A375 (cell line): ENCODE results near the gene DBR1. TPM values are rescaled to one million over a fixed set of nuclear protein-coding genes. Genes with fewer than 3 reads are reported as not detected.

Experiments
- total RNA-seq: library from RNA; depleted of rRNA; stranded (reverse); fragments of >200 nt; shearing (Covaris generic); gene quantifications from 2 replicates; pipeline ENCODE4 v1.2.3, GENCODE V29; 2014; rRNA removed

Gene DBR1, protein sequence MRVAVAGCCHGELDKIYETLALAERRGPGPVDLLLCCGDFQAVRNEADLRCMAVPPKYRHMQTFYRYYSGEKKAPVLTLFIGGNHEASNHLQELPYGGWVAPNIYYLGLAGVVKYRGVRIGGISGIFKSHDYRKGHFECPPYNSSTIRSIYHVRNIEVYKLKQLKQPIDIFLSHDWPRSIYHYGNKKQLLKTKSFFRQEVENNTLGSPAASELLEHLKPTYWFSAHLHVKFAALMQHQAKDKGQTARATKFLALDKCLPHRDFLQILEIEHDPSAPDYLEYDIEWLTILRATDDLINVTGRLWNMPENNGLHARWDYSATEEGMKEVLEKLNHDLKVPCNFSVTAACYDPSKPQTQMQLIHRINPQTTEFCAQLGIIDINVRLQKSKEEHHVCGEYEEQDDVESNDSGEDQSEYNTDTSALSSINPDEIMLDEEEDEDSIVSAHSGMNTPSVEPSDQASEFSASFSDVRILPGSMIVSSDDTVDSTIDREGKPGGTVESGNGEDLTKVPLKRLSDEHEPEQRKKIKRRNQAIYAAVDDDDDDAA
- total RNA-seq, result 15.9 and 16.2 TPM in 2 replicates

DNA sequence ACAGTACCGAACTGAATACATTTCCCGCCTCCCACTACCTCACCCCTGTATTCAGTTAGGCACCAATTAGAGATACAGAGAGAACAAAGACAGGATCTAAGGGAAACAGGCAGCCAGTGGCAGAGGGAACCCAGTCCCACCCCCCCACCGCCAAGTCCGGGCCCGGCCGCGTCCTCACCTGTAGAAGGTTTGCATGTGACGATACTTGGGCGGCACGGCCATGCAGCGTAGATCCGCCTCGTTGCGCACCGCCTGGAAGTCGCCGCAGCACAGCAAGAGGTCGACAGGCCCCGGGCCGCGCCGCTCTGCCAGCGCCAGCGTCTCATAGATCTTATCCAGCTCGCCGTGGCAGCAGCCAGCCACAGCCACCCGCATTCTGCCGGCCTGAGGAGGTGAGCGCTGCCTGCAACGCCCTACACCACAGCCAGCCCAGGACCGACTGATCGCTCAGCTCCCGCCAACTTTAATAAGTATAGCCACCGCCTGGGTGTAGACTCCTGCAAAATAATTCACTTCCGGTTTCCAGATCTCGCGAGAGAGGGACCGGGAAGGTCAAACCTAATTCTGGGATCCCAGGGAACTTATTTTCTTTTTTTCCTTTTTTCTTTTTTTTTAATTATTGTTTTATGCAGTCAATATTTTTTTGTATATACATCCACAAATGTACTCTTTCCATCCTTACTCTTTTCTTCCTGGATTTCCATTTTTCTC is at the start of gene DBR1:
DBR1 (minus strand) TSS at position 501 of the 711 bp plus-strand sequence; CDS start at position 375, 126 bp downstream.

DNA sequence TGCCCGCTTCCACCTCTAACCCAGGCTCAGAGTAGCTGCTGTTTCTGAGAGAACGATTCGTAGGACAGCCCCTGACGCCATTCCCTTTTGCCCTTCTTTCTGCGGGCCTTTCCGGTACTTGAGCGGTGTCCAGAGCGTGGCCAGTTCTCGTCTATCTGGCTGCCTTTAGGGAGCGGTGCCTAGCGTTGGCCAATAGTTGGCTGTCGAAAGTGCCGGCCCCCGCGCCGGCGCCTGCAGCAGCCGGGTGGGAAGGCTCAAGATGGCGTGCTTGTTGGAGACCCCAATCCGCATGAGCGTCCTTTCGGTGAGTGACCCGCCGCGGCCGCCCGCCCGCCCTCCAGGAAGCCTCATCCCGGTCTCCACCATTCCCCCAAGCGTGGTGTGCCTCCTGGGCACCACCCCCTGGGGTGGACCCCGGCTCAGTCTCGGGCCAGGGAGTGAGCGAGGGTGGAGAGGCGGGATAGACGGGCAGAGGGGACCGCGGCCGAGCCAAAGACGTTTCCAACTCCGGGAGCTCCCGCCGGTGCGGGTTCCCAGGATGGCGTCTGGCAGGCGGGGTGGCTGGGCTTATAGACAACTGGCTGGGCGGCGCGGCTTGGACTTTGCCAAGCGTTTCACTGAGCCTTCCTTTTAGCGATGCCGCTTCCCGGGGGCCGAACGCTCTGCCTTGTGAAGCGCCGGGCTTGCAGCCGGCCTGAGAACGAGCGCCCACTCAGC is 12.7 kb upstream of the DBR1 start, which contains the start of gene ARMC8:
ARMC8 (plus strand) TSS at position 6 of the 717 bp plus-strand sequence; CDS start at position 260, 254 bp downstream.

DNA sequence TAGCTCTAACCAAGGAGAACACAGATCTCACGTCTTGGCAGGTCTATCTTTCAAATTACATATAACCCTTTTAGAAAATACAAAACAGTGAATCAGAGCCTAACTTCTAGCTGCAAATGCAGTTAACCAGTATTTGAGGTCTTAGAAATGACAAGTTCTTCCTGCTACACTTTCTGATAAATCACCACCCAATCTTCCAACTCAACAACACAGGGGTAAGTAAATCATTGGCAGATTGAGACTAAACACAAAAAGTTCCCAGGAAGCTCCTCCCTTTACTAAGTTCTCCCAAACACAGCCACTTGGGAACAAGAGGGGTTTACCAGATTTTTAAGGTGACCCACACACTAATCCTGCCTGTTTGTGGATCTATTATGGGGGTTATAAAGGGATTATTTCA is 42.5 kb downstream of the DBR1 start, which contains the start of gene A4GNT:
A4GNT (minus strand) TSS at position 152 of the 400 bp plus-strand sequence. CDS start 1,134 bp downstream, outside the sequence.

DNA sequence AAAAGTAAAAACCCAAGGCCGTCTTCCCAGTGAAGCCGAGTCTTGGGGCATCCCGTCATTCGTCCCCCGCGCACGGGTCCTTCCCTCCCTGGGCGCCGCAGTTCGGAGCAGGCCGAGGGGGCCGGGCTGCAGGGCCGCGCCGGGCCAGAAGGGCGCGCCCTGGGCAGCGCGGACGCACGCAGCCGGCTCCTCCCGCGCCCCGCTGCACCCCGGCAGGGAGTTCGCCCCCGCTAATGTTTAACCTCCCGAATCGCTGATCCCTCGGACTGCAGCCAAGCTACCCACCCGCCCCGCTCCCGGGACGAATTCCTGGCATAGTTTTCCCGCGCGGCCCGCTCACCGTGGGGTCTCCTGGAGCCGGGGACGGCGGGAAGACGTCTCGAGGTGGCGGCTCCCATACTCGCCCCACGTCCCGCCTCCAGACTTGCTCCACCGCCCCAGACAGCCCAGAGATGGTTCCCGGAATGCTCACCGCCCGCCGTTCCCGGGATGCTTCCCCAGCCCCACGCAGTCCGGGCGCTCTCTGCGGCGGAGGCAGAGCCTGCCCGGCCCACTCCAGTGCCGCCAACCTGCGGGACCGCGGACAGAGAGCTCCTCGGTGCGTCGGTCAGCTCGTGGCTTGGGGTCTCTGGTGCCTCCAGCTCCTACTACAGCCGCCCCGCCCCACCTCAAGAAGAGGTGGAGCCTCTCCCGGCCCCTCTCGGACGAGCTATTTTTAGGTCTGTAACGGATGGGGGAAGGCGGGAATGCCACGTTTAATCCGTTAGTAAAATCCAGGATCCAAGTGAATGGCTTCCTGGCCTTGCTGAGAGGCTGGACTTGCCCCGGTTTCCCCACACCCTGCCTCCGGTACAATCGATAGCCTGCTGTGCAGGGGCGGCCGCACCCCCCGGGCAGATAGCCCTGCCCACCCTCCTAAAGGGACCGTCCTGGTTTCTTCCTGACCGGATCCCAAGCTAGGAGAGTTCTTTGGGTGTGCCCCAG is 59.4 kb downstream of the DBR1 start, which contains the start of gene DZIP1L:
DZIP1L (minus strand) TSS at position 621 of the 984 bp plus-strand sequence. CDS start 11,637 bp downstream, outside the sequence.

Other genes starting within 250 kb of the DBR1 start
- not detected in 2 replicates for gene CLDN18, start 164.8 kb downstream of the DBR1 start, total RNA-seq
- 18.1 and 19.6 TPM in 2 replicates for gene DZIP1L, start 59.3 kb downstream of the DBR1 start, total RNA-seq
- not detected in 2 replicates for gene A4GNT, start 42.5 kb downstream of the DBR1 start, total RNA-seq
- gene ARMC8, start 12.4 kb upstream of the DBR1 start, total RNA-seq, result 30.0 and 31.4 TPM in 2 replicates
- gene NME9, start 154.9 kb upstream of the DBR1 start, total RNA-seq, result 0.19 TPM in 1 of 2 replicates, not detected in the other
- 6.8 and 7.5 TPM in 2 replicates for gene MRAS, start 173.7 kb upstream of the DBR1 start, total RNA-seq